ENCODE measurements around the gene LDLRAD3.

GRCh38 chr11:36233204-36233603 lies 289.3 kb downstream of the LDLRAD3 start:
- TF ChIP-seq CTCF (IDR thresholded peaks at IDR 0.05) (no peak), POLR2A (IDR thresholded peaks at IDR 0.05) (no peak)
